GM23248 (cell line): ENCODE measurements around the gene DCUN1D5. TPM values are rescaled to one million over a fixed set of nuclear protein-coding genes. Genes with fewer than 3 reads are reported as not detected.
A peak's percentile ranks its signal among the peaks of the same experiment; 100 is the strongest.

Experiments
- DNase-seq: peaks from one replicate; pipeline ENCODE4 v3.0.0-alpha.2; 2015
- H2AFZ ChIP-seq: fragments of 200-600 bp; sonication (generic); 2 replicates; pipeline ENCODE4 v1.6.1; 2016; ENCODE audit warnings: antibody characterized with exemption
- H3F3A ChIP-seq: fragments of 200-600 bp; sonication (generic); 2 replicates; pipeline ENCODE4 v1.6.1; 2016; ENCODE audit warnings: mild to moderate bottlenecking, antibody characterized with exemption, mixed run types; ENCODE audit not compliant: insufficient read depth
- H3K27ac ChIP-seq: fragments of 200-600 bp; sonication (generic); 2 replicates; pipeline ENCODE4 v1.5.1; 2016; ENCODE audit warnings: mild to moderate bottlenecking
- H3K27me3 ChIP-seq: fragments of 200-600 bp; sonication (generic); replicated peaks from 2 replicates; pipeline ENCODE4 v1.6.1; 2016; ENCODE audit warnings: mild to moderate bottlenecking; ENCODE audit not compliant: insufficient read depth
- H3K36me3 ChIP-seq: fragments of 200-600 bp; sonication (generic); 2 replicates; pipeline ENCODE4 v1.6.1; 2016; ENCODE audit warnings: low read depth, mild to moderate bottlenecking
- H3K4me1 ChIP-seq: fragments of 200-600 bp; sonication (generic); 2 replicates; pipeline ENCODE4 v1.6.1; 2016; ENCODE audit warnings: mild to moderate bottlenecking; ENCODE audit not compliant: insufficient read depth
- H3K4me2 ChIP-seq: fragments of 200-600 bp; sonication (generic); one replicate; pipeline ENCODE4 v1.6.1; 2016; ENCODE audit warnings: mild to moderate bottlenecking; ENCODE audit not compliant: unreplicated experiment
- H3K4me3 ChIP-seq: fragments of 200-600 bp; sonication (generic); 2 replicates; pipeline ENCODE4 v1.5.1; 2016; ENCODE audit warnings: mild to moderate bottlenecking
- H3K79me2 ChIP-seq: fragments of 200-600 bp; sonication (generic); 2 replicates; pipeline ENCODE4 v1.6.1; 2016; ENCODE audit warnings: mild to moderate bottlenecking; ENCODE audit not compliant: insufficient read depth
- H3K9ac ChIP-seq: fragments of 200-600 bp; sonication (generic); 2 replicates; pipeline ENCODE4 v1.6.1; 2016; ENCODE audit warnings: mild to moderate bottlenecking
- H3K9me2 ChIP-seq: fragments of 200-600 bp; sonication (generic); 2 replicates; pipeline ENCODE4 v1.6.1; 2016; ENCODE audit warnings: mixed run types, mild to moderate bottlenecking, moderate library complexity; ENCODE audit not compliant: insufficient read depth
- H3K9me3 ChIP-seq: fragments of 200-600 bp; sonication (generic); one replicate; pipeline ENCODE4 v1.6.1; 2017; ENCODE audit warnings: low read depth
- H4K20me1 ChIP-seq: fragments of 200-600 bp; sonication (generic); 2 replicates; pipeline ENCODE4 v1.6.0; 2016; ENCODE audit not compliant: insufficient read depth
- EZH2 ChIP-seq: fragments of 200-600 bp; sonication (generic); IDR thresholded peaks from 2 replicates; pipeline ENCODE4 v1.6.1; 2018; ENCODE audit warnings: antibody characterized with exemption, mild to moderate bottlenecking; ENCODE audit not compliant: insufficient read depth, poor library complexity, severe bottlenecking
- EZH2phosphoT487 ChIP-seq: fragments of 200-600 bp; sonication (generic); IDR thresholded peaks from 2 replicates; pipeline ENCODE4 v1.6.1; 2018; ENCODE audit warnings: antibody characterized with exemption, moderate library complexity, mild to moderate bottlenecking, low read depth; ENCODE audit not compliant: insufficient read depth
- WGBS, 2 experiments: methylation state at CpG; one replicate each; pipeline ENCODE4 v1.1.6; 2015 to 2017; ENCODE audit warnings: low lambda C conversion rate in 2 of 2, low coverage in 1 of 2; ENCODE audit errors: missing lambda C conversion rate in 2 of 2; 5-methylcytosine and 5-hydroxymethylcytosine counted together
- in situ Hi-C: fragments of 300-500 bp; cut with MboI; formaldehyde crosslinking; loops from 2 replicates; pipeline ENCODE4 v1.15.0; 2020
- polyA plus RNA-seq: library from polyadenylated mRNA; unstranded; fragments of >200 nt; fragmentation: Nextera tagmentation; extraction: Ambion mirVana; gene quantifications from 2 replicates; pipeline ENCODE4 v1.2.1, GENCODE V29; 2016
- total RNA-seq: library from RNA; depleted of rRNA; stranded (reverse); fragments of >200 nt; shearing (Covaris generic); gene quantifications from 2 replicates; pipeline ENCODE4 v1.2.3, GENCODE V29; 2014

DCUN1D5 gene
- total and polyA plus RNA-seq, 2 experiments from 2014 or later = 73.5 to 76.0 TPM

DNA sequence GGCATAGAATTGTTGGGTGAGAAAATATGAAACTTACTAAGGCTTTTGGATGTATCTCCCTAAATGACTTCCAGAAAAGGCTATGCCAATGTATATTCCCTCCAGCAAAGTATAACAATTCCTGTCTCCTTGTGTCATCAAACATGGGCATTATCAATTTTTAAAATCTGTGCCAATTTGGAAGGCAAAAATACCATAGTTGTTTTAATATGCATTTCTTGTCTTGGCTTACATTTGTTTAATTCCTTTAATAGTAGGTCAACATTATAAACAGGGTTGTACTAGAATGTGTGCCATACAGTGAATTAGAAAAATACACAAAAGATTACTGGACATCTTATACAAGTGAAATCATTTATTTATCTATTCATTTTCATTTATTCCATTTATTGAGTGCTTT is 41.6 kb downstream of the DCUN1D5 start:
- Histone ChIP-seq H3K9me3 (no peaks in the 10 kb centered on the region), H3K9me2 (no peaks in the 10 kb centered on the region), H3K27ac (no peak overlapping the region), H3K36me3 (0 out of 2 replicates have a peak, but pooled peaks cover 3% of the 10 kb centered on the region), H3F3A (peaks cover 17% of the 10 kb centered on the region), H3K4me1 (peaks cover 27% of the 10 kb centered on the region), H3K9ac (no peak overlapping the region), H3K4me3 (no peak overlapping the region), H3K27me3 (no peaks in the 10 kb centered on the region), H2AFZ (no peak overlapping the region), H3K79me2 (no peaks in the 10 kb centered on the region), H3K4me2 (no peak overlapping the region), H4K20me1 (no peaks in the 10 kb centered on the region)
- no peak for TF ChIP-seq EZH2
- no peak for TF ChIP-seq EZH2phosphoT487
- no peak for DNase-seq
- in situ Hi-C loops = loop anchor here (25.0 kb wide), 1 partner anchor 238 kb away; no protein-coding TSS in a partner anchor

DNA sequence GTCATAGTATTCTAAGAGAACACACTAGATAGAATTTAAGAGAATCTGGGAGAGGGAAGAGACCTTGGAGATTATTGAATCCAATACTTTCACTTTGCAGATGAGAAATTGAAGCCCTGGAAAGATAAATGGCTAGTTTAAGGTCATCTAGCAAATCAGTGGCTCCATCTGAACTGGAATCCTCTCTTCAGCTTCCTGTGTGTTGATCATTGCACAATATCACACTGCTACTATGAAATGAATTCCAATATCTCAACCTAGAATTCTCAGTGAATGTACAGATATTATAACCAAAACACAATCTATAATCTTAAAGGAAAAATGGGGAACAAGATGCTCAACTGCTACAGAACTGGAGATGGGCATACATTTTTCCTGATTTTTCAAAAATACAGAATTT is 44.1 kb downstream of the DCUN1D5 start:
- Histone ChIP-seq H3K4me2 (no peak overlapping the region), H3K27me3 (no peaks in the 10 kb centered on the region), H3K4me1 (peaks cover 27% of the 10 kb centered on the region), H2AFZ (no peak overlapping the region), H3K79me2 (no peaks in the 10 kb centered on the region), H3K9me3 (no peaks in the 10 kb centered on the region), H3K9me2 (no peaks in the 10 kb centered on the region), H4K20me1 (no peaks in the 10 kb centered on the region), H3K9ac (no peak overlapping the region), H3K36me3 (no peaks in the 10 kb centered on the region), H3K27ac (no peak overlapping the region), H3K4me3 (no peak overlapping the region), H3F3A (peaks cover 13% of the 10 kb centered on the region; the same call in 1 of the 2 replicates)
- in situ Hi-C loops = no loop called here
- DNase-seq = peak; percentile 25
- TF ChIP-seq EZH2 = no peak
- TF ChIP-seq EZH2phosphoT487 = no peak

DNA sequence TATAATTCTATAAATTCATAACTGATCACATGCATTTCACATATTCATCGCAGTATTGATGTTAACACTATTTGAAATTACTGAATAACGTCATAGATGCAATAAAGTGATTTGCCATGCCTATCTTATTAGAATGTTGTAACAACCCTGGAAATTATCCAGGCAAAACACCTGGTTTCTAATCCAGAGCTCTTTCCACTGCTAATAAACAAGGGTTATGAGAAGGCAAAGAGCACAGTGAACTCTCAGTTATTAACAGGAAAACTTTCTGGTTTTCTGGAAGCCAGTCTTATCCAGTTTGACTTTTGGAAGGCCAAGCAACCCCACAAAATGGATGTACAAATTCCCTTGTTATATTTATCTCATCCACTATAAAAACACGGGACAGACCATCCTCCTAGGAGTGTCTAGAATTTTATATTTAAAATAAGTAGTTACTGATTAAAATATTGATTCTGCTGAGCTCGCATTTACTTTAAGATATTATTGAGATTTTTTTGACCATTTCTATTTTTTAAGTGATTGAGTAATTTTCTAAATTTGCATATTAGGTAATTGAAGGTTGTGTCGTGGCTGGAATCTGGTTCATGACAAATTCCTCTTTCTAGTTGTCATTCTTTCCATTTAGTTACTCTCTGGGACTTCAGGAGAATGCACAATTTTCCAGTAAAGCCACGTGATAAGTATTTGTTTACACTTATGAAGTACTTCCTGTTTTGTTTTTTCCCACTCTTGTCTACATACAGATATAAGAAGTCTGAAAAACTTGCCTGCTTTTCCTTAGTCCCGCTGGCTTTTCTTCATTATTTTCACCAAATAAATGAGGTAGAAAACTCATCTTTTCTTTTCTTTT is 47.9 kb downstream of the DCUN1D5 start:
- no peaks in the 10 kb centered on the region for H3F3A ChIP-seq
- peak; percentile 17 for DNase-seq
- WGBS, 2 experiments = 71 to 72% methylated on average over 7 of the region's 7 CpGs
- H3K36me3 ChIP-seq = no peaks in the 10 kb centered on the region
- no peaks in the 10 kb centered on the region for H3K9me3 ChIP-seq
- no peaks in the 10 kb centered on the region for H3K27me3 ChIP-seq
- H3K9me2 ChIP-seq = no peaks in the 10 kb centered on the region
- H4K20me1 ChIP-seq = no peaks in the 10 kb centered on the region
- H3K27ac ChIP-seq = no peak overlapping the region
- H2AFZ ChIP-seq = no peak overlapping the region
- no peak overlapping the region for H3K4me3 ChIP-seq
- no peaks in the 10 kb centered on the region for H3K79me2 ChIP-seq
- no peak overlapping the region for H3K9ac ChIP-seq
- H3K4me1 ChIP-seq = no peaks in the 10 kb centered on the region
- no peak for TF ChIP-seq EZH2
- TF ChIP-seq EZH2phosphoT487 = no peak
- no peak overlapping the region for H3K4me2 ChIP-seq
- in situ Hi-C loops = no loop called here

DNA sequence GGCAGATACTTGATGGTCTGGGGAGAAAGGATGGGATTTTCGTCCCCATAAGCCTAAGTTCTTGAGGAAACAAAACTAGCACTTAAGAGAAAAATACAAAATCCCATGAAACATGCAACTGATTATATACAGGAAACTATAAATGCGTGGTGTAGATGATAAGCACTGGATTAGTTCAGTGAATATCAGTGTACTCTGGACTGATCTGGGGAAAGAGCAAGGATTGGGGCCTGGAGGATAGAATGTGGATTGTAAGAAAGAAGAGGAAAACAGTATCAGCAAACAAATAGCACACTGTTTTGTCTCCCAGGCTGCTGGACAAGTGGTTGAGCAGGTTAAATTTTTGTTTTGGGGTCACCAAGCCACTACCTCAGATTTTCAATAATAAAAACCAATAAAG is 49.8 kb downstream of the DCUN1D5 start:
- in situ Hi-C loops = no loop called here
- no peaks in the 10 kb centered on the region for H3K36me3 ChIP-seq
- whole genome bisulfite sequencing, 2 experiments = 78% methylated on average over 2 of the region's 2 CpGs
- no peak overlapping the region for H3K27ac ChIP-seq
- no peak overlapping the region for H2AFZ ChIP-seq
- no peaks in the 10 kb centered on the region for H3K27me3 ChIP-seq
- no peaks in the 10 kb centered on the region for H3K4me1 ChIP-seq
- no peaks in the 10 kb centered on the region for H3K9me2 ChIP-seq
- no peaks in the 10 kb centered on the region for H3F3A ChIP-seq
- H3K79me2 ChIP-seq = no peaks in the 10 kb centered on the region
- no peaks in the 10 kb centered on the region for H3K9me3 ChIP-seq
- H3K9ac ChIP-seq = no peak overlapping the region
- H3K4me3 ChIP-seq = no peak overlapping the region
- no peak for TF ChIP-seq EZH2phosphoT487
- no peak for TF ChIP-seq EZH2
- H3K4me2 ChIP-seq = no peak overlapping the region
- no peaks in the 10 kb centered on the region for H4K20me1 ChIP-seq
- no peak for DNase-seq
